ENCODE data around the gene RFX5.
"Not testable (repeated sequence)": the region's sequence is repeated elsewhere in the genome, so short reads cannot be mapped to it uniquely, and the experiment has no call there.

Gene RFX5

DNA sequence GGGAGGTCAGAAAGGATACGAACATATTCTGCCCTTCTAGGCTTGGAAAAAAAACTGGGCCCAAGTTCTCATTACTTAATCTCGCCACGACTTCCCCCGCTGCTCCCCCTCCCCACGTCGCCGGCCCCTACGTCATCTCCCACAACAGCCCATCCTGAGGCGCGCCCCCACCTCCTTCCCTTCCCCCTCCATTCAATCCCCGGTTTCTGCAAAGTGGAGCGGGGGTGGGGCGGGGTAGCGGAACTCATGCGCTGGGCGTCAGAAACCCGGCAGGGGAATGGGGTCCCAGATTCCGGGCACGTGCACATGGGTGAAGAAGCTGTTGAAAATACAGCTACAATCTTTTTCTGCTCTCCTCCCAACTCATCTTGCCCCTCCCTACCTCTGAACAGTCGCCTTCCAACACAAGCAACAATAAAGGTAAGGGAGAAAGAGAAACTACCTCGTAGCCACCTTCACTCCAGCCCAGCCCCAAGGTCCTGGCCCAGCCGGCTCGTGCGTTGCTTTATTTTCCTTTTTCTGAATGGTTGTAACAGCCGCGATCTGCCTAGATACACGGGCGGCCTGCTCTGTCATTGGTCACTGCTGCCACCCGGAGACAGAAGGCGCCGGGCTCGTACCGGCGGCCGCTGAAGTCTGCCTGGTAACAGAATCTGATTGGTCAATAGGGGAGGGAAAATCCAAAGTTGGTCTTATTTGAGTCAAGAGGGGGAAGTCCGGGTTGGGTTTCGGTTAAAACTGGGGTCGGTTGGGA is at the start of gene RFX5:
Gene RFX5 (minus strand): TSS at position 484 of the 754 bp plus-strand sequence. CDS start 932 bp downstream, outside the sequence.
- peak; percentile 98 to 99 for DNase-seq

DNA sequence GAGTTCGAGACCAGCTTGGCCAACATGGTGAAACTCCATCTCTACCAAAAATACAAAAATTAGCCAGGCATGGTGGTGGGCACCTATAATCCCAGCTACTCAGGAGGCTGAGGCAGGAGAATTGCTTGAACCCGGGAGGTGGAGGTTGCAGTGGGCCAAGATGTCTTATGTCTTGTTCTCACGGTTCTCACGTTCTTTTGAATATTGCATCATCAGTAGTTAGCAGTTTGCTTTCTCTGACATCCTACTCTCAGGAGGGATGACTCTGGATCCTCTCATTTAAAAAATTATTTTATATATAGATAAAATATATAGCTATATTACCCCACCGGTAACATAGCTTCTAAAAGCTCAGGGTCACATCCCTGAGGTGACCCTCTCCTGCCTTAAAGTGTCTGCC is 49.2 kb upstream of the RFX5 start:
- not testable (repeated sequence) for DNase-seq

- no peak for DNase-seq
Observed at GRCh38 chr1:151393583-151393982, 46.5 kb upstream of the RFX5 start.

GRCh38 chr1:151391079-151391563 is 44.1 kb upstream of the RFX5 start:
- DNase-seq, result no peak

DNA sequence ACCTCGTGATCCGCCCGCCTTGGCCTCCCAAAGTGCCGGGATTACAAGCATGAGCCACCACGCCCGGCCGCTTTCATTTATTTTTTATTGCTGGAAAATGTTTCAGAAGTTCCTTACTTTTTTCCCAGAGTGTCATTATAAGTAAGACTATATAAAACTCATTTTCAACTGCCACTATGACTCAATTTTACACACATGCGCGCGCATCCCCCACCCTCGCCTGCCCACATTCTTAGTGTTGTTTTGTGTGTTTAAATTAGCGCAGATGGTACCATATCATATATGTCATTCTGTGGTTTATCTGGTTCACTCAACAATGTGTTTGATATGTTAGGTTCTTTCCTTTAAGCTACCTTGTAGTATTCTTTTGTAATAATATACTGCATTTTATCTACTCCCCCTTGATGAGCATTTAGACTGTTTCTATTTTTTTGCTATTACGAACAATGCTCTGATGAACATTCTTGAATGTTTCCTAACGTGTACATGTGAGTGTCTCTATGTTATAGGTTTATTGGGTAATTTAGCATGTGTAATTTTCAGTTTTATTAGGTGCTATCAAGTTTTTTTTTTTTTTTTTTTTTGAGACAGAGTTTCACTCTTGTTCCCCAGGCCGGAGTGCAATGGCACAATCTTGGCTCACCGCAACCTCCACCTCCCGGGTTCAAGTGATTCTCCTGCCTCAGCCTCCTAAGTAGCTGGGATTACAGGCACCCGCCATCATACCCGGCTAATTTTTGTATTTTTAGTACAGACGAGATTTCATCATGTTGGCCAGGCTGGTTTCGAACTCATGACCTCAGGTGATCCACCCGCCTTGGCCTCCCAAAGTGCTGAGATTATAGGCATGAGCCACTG is 43.4 kb upstream of the RFX5 start:
- DNase-seq, result not testable (repeated sequence)

DNA sequence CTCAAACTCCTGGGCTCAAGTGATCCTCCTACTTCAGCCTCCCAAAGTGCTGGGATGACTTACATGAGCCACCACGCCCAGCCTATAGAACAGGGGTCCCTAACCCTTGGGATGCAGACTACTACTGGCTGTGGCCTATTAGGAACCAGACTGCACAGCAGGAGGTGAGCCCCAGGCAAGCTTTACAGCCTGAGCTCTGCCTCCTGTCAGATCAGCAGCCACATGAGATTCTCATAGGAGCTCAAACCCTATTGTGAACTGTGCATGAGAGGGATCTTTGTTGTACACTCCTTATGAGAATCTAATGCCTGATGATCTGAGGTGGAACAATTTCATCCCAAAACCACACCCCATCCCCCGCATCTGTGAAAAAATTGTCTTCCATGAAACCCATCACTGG is 39.0 kb upstream of the RFX5 start:
- DNase-seq, result no peak

- DNase-seq, result no peak
Observed at GRCh38 chr1:151384584-151384983, 37.5 kb upstream of the RFX5 start.

DNA sequence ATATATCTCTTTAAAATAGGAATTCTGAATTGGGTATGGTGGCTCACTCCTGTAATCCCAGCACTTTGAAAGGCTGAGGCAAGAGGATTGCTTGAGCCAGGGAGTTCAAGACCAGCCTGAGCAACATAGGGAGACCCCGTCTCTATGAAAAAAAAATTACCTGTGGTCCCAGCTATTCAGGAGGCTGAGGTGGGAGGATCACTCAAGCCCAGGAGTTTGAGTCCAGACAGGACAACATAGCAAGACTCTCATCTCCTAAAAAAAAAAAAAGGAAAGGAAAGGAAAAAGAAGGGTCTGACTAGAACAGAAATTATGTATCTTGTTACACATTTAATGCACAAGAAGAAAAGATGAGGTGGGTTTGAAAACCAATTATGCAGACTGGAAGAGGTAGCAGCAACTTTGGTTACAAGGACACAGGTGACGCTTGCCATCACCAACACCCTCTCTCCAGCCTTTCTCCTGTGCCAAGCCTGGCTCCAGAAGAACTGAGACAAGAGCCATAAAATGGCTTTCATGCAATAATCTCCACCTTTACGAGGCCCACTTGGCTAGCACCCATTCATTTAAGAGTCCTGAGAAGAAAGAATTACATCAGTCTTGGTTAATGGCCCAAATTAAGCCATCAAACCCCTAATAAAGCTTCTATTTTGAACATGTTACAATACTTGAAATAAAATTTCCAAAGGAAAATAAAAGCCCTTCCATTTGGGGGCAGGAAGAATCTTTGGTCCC is 30.3 kb upstream of the RFX5 start:
- DNase-seq, result no peak

- no peak for DNase-seq
Observed at GRCh38 chr1:151373196-151373595, 26.1 kb upstream of the RFX5 start.

- DNase-seq, result no peak
Observed at GRCh38 chr1:151372058-151372934, 25.2 kb upstream of the RFX5 start, which contains the start of gene SELENBP1. SELENBP1 (minus strand) TSS chr1:151372705; CDS start chr1:151372641, 64 bp downstream.

DNA sequence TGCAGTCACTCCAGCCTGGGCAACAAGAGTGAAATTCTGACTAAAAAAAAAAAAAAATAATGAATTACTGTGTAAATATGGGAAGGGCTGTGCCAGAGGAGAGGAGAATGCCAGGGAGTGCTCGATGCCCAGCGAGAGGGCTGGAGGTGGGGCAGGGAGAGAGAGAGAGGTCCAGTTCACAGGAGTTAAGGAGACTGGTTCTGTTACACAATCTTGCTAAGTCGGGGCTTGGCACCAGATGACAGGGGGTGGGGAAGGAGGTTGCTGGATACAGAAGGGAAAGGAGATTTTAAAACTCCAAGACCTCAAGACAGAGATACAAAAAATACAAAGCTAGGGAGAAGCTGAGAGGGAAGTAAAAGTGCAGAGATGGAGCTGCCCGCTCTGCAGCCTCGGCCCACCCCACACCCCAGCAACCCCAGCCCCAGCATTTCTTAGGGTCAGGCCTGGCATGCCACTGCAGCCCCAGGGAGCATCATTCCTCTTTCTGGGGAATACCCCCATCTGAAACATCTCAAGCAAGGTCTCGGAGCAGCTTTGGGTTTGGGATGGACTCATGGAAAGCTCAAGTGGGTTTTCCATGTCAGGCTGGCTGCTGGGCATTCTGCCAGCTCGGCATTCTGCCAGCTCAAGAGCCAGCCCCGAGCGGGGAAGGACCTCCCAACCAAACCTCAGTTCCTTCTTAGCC is 24.5 kb upstream of the RFX5 start:
- DNase-seq, result peak in 1 of 2 donors; percentile 4

DNA sequence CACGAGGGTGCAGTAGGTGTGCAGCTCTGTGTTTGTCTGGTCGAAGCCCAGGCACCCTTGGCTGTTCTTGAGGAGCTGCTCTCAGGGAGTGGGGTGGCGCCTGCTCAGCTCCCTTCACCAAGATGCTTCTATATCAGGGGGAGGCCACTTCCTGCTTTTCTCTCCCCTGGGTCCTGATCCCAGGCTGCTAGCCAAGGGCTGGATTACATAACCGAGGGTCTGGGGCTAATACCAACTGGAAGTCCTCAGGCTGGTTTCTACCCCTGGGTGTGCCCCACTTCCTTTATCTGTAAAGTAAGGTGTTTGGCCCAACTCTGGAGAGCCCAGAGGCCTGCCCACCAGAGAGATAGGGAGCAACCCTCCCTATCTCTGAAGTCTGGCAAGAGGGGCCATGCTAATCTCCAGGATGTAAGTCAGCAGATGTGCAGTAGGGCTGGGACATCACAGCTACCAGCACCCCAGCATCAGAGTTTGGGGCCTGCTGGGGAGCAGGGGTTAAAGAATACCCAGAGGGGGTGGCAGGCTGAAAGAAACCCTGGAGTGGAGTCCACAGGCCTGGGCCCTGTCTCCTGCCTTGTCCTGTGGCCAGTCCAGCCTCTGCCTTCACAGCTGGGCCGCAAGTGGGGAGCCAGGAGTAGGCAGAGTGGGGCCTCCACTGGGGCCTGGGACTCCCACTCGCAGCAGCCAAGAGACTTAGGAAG is 23.3 kb upstream of the RFX5 start:
- no peak for DNase-seq

DNA sequence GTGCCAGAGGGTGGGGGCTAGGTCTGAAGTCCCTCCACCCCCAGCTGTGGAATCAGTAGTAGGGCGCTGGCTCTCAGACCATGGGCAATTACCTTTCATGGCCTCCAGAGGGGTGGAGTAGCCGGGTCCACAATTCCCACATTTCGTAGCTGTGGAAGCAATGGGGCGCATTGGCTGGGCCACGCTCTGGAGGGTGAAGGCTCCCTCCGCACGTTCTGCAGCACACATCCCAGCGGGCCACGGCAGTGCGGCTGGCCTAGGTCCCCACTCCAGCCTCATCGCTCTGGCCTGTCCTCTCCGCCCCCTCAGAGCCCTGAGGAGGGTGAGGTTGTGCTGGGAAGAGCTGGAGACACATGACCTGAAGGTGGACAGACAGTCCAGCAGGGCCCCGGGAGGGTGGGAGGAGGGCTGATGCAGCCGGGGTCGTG is 22.6 kb upstream of the RFX5 start:
- DNase-seq, result no peak

- DNase-seq, result no peak
Observed at GRCh38 chr1:151369302-151369610, 22.2 kb upstream of the RFX5 start.

GRCh38 chr1:151368393-151369301 is 21.6 kb upstream of the RFX5 start:
- DNase-seq, result no peak

GRCh38 chr1:151367658-151368392 is 20.8 kb upstream of the RFX5 start:
- no peak for DNase-seq

DNA sequence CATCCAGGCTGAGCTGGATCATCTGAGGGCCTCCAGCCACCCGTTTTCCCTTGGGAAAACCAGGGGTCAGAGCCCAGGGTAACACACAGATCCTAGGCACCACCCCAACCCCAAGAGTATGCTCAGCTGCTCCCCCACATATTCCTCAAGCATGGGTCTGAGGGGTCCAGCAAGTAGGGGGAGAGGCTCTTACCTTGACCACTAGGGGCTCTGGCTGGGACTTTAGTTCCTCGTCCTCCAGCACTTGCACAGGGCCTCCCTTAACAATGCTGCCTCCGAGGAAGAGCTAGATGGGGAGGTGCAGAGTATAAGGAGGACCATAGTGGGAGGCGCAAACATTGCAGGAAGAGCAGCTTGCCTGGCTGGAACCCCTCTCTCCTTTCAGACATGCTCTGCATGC is 17.9 kb upstream of the RFX5 start:
- no peak for DNase-seq

- DNase-seq, result no peak
Observed at GRCh38 chr1:151362308-151363155, 15.5 kb upstream of the RFX5 start.

Measured in inflammatory macrophage treated with lipopolysaccharide for 1 hour (primary cell).